Suprapubic skin (tissue), 4 donors: ENCODE data around the gene LARP7. TPM values are rescaled to one million over a fixed set of nuclear protein-coding genes. Genes with fewer than 3 reads are reported as not detected.
"Not testable (repeated sequence)": the region's sequence is repeated elsewhere in the genome, so short reads cannot be mapped to it uniquely, and the experiment has no call there.

Experiments
- DNase-seq, 2 donors: peaks; one replicate each; pipeline ENCODE4 v3.0.0-alpha.2; 2019; ENCODE audit warnings: low spot score in 2 of 2
- H3K27ac ChIP-seq: fragments of 200-600 bp; sonication (generic); one replicate; pipeline ENCODE4 v1.5.1; 2019
- H3K27me3 ChIP-seq: fragments of 200-600 bp; sonication (generic); one replicate; pipeline ENCODE4 v1.5.1; 2019
- H3K36me3 ChIP-seq: fragments of 200-600 bp; sonication (generic); one replicate; pipeline ENCODE4 v1.5.1; 2019
- H3K4me1 ChIP-seq: fragments of 200-600 bp; sonication (generic); one replicate; pipeline ENCODE4 v1.5.1; 2019
- H3K4me3 ChIP-seq: fragments of 200-600 bp; sonication (generic); one replicate; pipeline ENCODE4 v1.5.1; 2019; ENCODE audit warnings: mild to moderate bottlenecking
- H3K9me3 ChIP-seq: fragments of 200-600 bp; sonication (generic); one replicate; pipeline ENCODE4 v1.5.1; 2019
- CTCF ChIP-seq, 2 donors: fragments of 200-600 bp in 1 of 2; fragments of 450-650 bp in 1 of 2; sonication (generic) in 1 of 2; IDR thresholded peaks; one replicate each; pipeline ENCODE4 v1.5.1; 2016 to 2019; ENCODE audit warnings: antibody characterized with exemption in 2 of 2, mild to moderate bottlenecking in 1 of 2, moderate library complexity in 1 of 2
- EP300 ChIP-seq: sonication (generic); formaldehyde crosslinking; IDR thresholded peaks from one replicate; pipeline ENCODE4 v1.6.1; 2017; ENCODE audit warnings: antibody characterized with exemption
- POLR2A ChIP-seq, 2 donors: fragments of 450-650 bp; IDR thresholded peaks; one replicate each; pipeline ENCODE4 v1.6.1; 2017; ENCODE audit warnings: antibody characterized with exemption in 2 of 2, mild to moderate bottlenecking in 2 of 2, moderate library complexity in 2 of 2
- POLR2AphosphoS5 ChIP-seq, 3 donors: sonication (generic); formaldehyde crosslinking; IDR thresholded peaks; one replicate each; pipeline ENCODE4 v1.6.1; 2017; ENCODE audit warnings: antibody characterized with exemption in 3 of 3
- WGBS: methylation state at CpG from one replicate; pipeline ENCODE4 v1.1.5; 2018; 5-methylcytosine and 5-hydroxymethylcytosine counted together
- total RNA-seq, 4 donors: library from RNA; depleted of rRNA; stranded (reverse); fragments of >200 nt; gene quantifications; one replicate each; pipeline ENCODE4 v1.1.0, GENCODE V29; 2016

The LARP7 gene
- total RNA-seq, 4 donors from 2014 or later = 24.2 to 33.8 (median 27.5) TPM

GRCh38 chr4:112594993-112595392, 42.0 kb upstream of the LARP7 start:
- WGBS = 81% methylated on average over 1 of the region's 1 CpG
- no peak overlapping the region for H3K4me3 ChIP-seq
- no peak for TF ChIP-seq EP300
- TF ChIP-seq POLR2AphosphoS5 (IDR thresholded peaks at IDR 0.05) = no peak
- no peak for TF ChIP-seq CTCF (IDR thresholded peaks at IDR 0.05)
- no peak for TF ChIP-seq POLR2A (IDR thresholded peaks at IDR 0.05)

GRCh38 chr4:112604589-112604988, 32.4 kb upstream of the LARP7 start:
- Histone ChIP-seq H3K27me3 (no peaks in the 10 kb centered on the region), H3K36me3 (peaks cover 6% of the 10 kb centered on the region), H3K27ac (no peak overlapping the region), H3K4me3 (no peak overlapping the region), H3K9me3 (no peaks in the 10 kb centered on the region), H3K4me1 (no peaks in the 10 kb centered on the region)
- DNase-seq = no peak
- TF ChIP-seq CTCF (IDR thresholded peaks at IDR 0.05) (peak in 1 of 2 donors; percentile 47), EP300 (no peak)

More at GRCh38 chr4:112594993-112595392, 42.0 kb upstream of the LARP7 start:
- H3K27me3 ChIP-seq = no peaks in the 10 kb centered on the region
- no peaks in the 10 kb centered on the region for H3K4me1 ChIP-seq
- no peak overlapping the region for H3K27ac ChIP-seq
- H3K36me3 ChIP-seq = no peaks in the 10 kb centered on the region
- DNase-seq = no peak
- no peaks in the 10 kb centered on the region for H3K9me3 ChIP-seq

- not testable (repeated sequence) for H3K36me3 ChIP-seq, DNase-seq, H3K9me3 ChIP-seq, H3K4me1 ChIP-seq, H3K27me3 ChIP-seq, H3K4me3 ChIP-seq, H3K27ac ChIP-seq
- 78% methylated on average over 2 of the region's 2 CpGs for WGBS
Observed at GRCh38 chr4:112612814-112613213, 24.1 kb upstream of the LARP7 start.

- H3K4me1 ChIP-seq = no peaks in the 10 kb centered on the region
- no peak for TF ChIP-seq POLR2AphosphoS5 (IDR thresholded peaks at IDR 0.05)
- no peak for TF ChIP-seq CTCF (IDR thresholded peaks at IDR 0.05)
- TF ChIP-seq EP300 = no peak
- TF ChIP-seq POLR2A (IDR thresholded peaks at IDR 0.05) = no peak
- DNase-seq = no peak
- H3K27me3 ChIP-seq = no peaks in the 10 kb centered on the region
- 97% methylated on average over 2 of the region's 2 CpGs for WGBS
- H3K27ac ChIP-seq = no peak overlapping the region
- H3K9me3 ChIP-seq = no peaks in the 10 kb centered on the region
- H3K36me3 ChIP-seq = no peaks in the 10 kb centered on the region
- no peak overlapping the region for H3K4me3 ChIP-seq
Observed at GRCh38 chr4:112616984-112617383, 20.0 kb upstream of the LARP7 start.

- WGBS = 82% methylated on average over 4 of the region's 4 CpGs
- Histone ChIP-seq H3K9me3 (no peaks in the 10 kb centered on the region), H3K36me3 (peaks cover 3% of the 10 kb centered on the region), H3K27ac (no peak overlapping the region), H3K27me3 (no peaks in the 10 kb centered on the region), H3K4me3 (no peak overlapping the region), H3K4me1 (no peaks in the 10 kb centered on the region)
- DNase-seq = no peak
- TF ChIP-seq CTCF (IDR thresholded peaks at IDR 0.05) (no peak), POLR2A (IDR thresholded peaks at IDR 0.05) (no peak), EP300 (no peak), POLR2AphosphoS5 (IDR thresholded peaks at IDR 0.05) (no peak)
Observed at GRCh38 chr4:112626228-112626627, 10.7 kb upstream of the LARP7 start.

GRCh38 chr4:112633477-112634235, 3.3 kb upstream of the LARP7 start:
- no peak for TF ChIP-seq EP300
- no peak for TF ChIP-seq POLR2A (IDR thresholded peaks at IDR 0.05)
- TF ChIP-seq POLR2AphosphoS5 (IDR thresholded peaks at IDR 0.05) = no peak
- TF ChIP-seq CTCF (IDR thresholded peaks at IDR 0.05) = no peak
- WGBS = 37% methylated on average over 4 of the region's 4 CpGs

More at GRCh38 chr4:112633477-112634235, 3.3 kb upstream of the LARP7 start:
- H3K4me3 ChIP-seq = no peak overlapping the region
- no peak overlapping the region for H3K27ac ChIP-seq
- DNase-seq = no peak
- peaks cover 15% of the 10 kb centered on the region for H3K4me1 ChIP-seq
- H3K36me3 ChIP-seq = peaks cover 3% of the 10 kb centered on the region
- H3K9me3 ChIP-seq = no peaks in the 10 kb centered on the region
- H3K27me3 ChIP-seq = no peaks in the 10 kb centered on the region
